GM13976 (cell line): Measurements from ENCODE around the gene WHRN.

ENCODE experiments used
- DNase-seq: peaks from one replicate; pipeline ENCODE4 v3.0.0; 2012; ENCODE audit warnings: low spot score
- CTCF ChIP-seq: IDR thresholded peaks from 2 replicates; pipeline ENCODE4 v1.5.1; 2012; ENCODE audit warnings: borderline replicate concordance, mild to moderate bottlenecking; ENCODE audit not compliant: insufficient read depth; ENCODE audit errors: extremely low read depth, missing control alignments, control extremely low read depth
- in situ Hi-C: fragments of 300-500 bp; cut with MboI; formaldehyde crosslinking; loops from one replicate; pipeline ENCODE4 v1.12.0; 2022; ENCODE audit warnings: low sequenced_read_pairs, mixed read lengths, inconsistent platforms; ENCODE audit not compliant: unreplicated experiment

Gene WHRN

GRCh38 chr9:114389612-114390368 lies 115.5 kb downstream of the WHRN start:
- DNase-seq, result peak; percentile 57
- in situ Hi-C loops, result no loop called here
- no peak for TF ChIP-seq CTCF

- TF ChIP-seq CTCF, result no peak
- in situ Hi-C loops, result no loop called here
- DNase-seq, result no peak
These were observed 116.4 kb downstream of the WHRN start for GRCh38 chr9:114388764-114389375.

GRCh38 chr9:114388357-114388682 lies 117.0 kb downstream of the WHRN start:
- TF ChIP-seq CTCF, result no peak
- in situ Hi-C loops, result no loop called here
- DNase-seq, result no peak

GRCh38 chr9:114387680-114388356 lies 117.5 kb downstream of the WHRN start, which contains the start of gene AKNA:
AKNA (minus strand) TSS chr9:114387982; CDS start chr9:114381333, 6,649 bp downstream.
- in situ Hi-C loops, result no loop called here
- DNase-seq, result peak; percentile 64

GRCh38 chr9:114386886-114387679 lies 118.2 kb downstream of the WHRN start:
- no peak for TF ChIP-seq CTCF
- no peak for DNase-seq
- in situ Hi-C loops, result no loop called here

More at GRCh38 chr9:114387680-114388356, 117.5 kb downstream of the WHRN start, which contains the start of gene AKNA:
- TF ChIP-seq CTCF, result no peak

GRCh38 chr9:114386361-114386885 lies 118.8 kb downstream of the WHRN start:
- no peak for TF ChIP-seq CTCF
- DNase-seq, result no peak
- in situ Hi-C loops, result no loop called here
